IMR-90 (cell line): ENCODE measurements around the gene TP53TG5. TPM values are rescaled to one million over a fixed set of nuclear protein-coding genes. Genes with fewer than 3 reads are reported as not detected.

Experiments used
- ATAC-seq: fragments of 200-7000 bp; cut with Tn5 transposase; 2 replicates; pipeline ENCODE4 v1.9.1; 2020; ENCODE audit warnings: low read depth, mild to moderate bottlenecking, moderate library complexity
- BruUV-seq: library from RNA; stranded (reverse); fragments of 400-500 nt; replicated peaks from 2 replicates; lab custom pipeline; 2021; lab: Mats Ljungman, UMichigan
- CTCF ChIA-PET: fragments of 300-600 bp; formaldehyde crosslinking; extraction: SDS; loops from one replicate; lab custom pipeline; 2021; ENCODE audit warnings: antibody characterized with exemption; lab: Yijun Ruan, JAX
- POLR2A ChIA-PET: fragments of 300-600 bp; sonication (Branson Sonifier 250); formaldehyde crosslinking; loops from one replicate; lab custom pipeline; 2022; ENCODE audit warnings: antibody characterized with exemption; ENCODE audit not compliant: unreplicated experiment; lab: Charles Lee
- DNase-seq: peaks from one replicate; pipeline ENCODE4 v3.0.0; 2013
- H2AFZ ChIP-seq: replicated peaks from 2 replicates; pipeline ENCODE3; 2013; ENCODE audit warnings: low read length, mild to moderate bottlenecking; ENCODE audit not compliant: poor library complexity
- H2AK5ac ChIP-seq: 2 replicates; pipeline ENCODE4 v1.6.1; 2013; ENCODE audit warnings: low read depth, low read length, inconsistent platforms
- H2AK9ac ChIP-seq: replicated peaks from 2 replicates; pipeline ENCODE3; 2013; ENCODE audit warnings: mild to moderate bottlenecking, low read depth, low read length, moderate library complexity; ENCODE audit not compliant: poor library complexity
- H2BK120ac ChIP-seq: 2 replicates; pipeline ENCODE4 v1.6.1; 2013; ENCODE audit warnings: low read depth, low read length, inconsistent platforms
- H2BK15ac ChIP-seq: 3 replicates; pipeline ENCODE4 v1.6.1; 2013; ENCODE audit warnings: low read depth, low read length, inconsistent platforms
- H2BK20ac ChIP-seq: 2 replicates; pipeline ENCODE4 v1.6.1; 2013; ENCODE audit warnings: low read depth, mild to moderate bottlenecking, inconsistent platforms, low read length, moderate library complexity
- H2BK5ac ChIP-seq: 2 replicates; pipeline ENCODE4 v1.6.1; 2013; ENCODE audit warnings: mild to moderate bottlenecking, low read depth, low read length, inconsistent platforms; ENCODE audit not compliant: poor library complexity, severe bottlenecking
- H3K14ac ChIP-seq: replicated peaks from 2 replicates; pipeline ENCODE4 v1.6.1; 2013; ENCODE audit warnings: low read depth, low read length, inconsistent platforms
- H3K18ac ChIP-seq: 2 replicates; pipeline ENCODE4 v1.6.1; 2013; ENCODE audit warnings: low read depth, low read length, control low read depth
- H3K23ac ChIP-seq: 2 replicates; pipeline ENCODE4 v1.6.1; 2013; ENCODE audit warnings: low read depth, low read length, inconsistent platforms
- H3K27ac ChIP-seq: 2 replicates; pipeline ENCODE4 v1.5.1; 2013; ENCODE audit warnings: mild to moderate bottlenecking, control low read depth, low read length; ENCODE audit not compliant: insufficient read depth
- H3K27me3 ChIP-seq: 2 replicates; pipeline ENCODE4 v1.6.1; 2013; ENCODE audit warnings: low read length; ENCODE audit not compliant: control insufficient read depth, insufficient read depth
- H3K36me3 ChIP-seq: 2 replicates; pipeline ENCODE4 v1.6.1; 2013; ENCODE audit warnings: low read length, mixed read lengths; ENCODE audit not compliant: control insufficient read depth, insufficient read depth
- H3K4ac ChIP-seq: 2 replicates; pipeline ENCODE4 v1.6.1; 2013; ENCODE audit warnings: low read depth, low read length, inconsistent platforms
- H3K4me1 ChIP-seq: 2 replicates; pipeline ENCODE4 v1.6.1; 2013; ENCODE audit warnings: low read length, mixed read lengths; ENCODE audit not compliant: control insufficient read depth, insufficient read depth
- H3K4me2 ChIP-seq: 2 replicates; pipeline ENCODE4 v1.6.1; 2013; ENCODE audit warnings: low read depth, mild to moderate bottlenecking, control low read depth, low read length, moderate library complexity
- H3K4me3 ChIP-seq: 2 replicates; pipeline ENCODE4 v1.5.1; 2013; ENCODE audit warnings: low read depth, mild to moderate bottlenecking, control low read depth, low read length, moderate library complexity; ENCODE audit not compliant: insufficient read depth
- H3K56ac ChIP-seq: 2 replicates; pipeline ENCODE4 v1.6.1; 2013; ENCODE audit warnings: low read length, inconsistent platforms; ENCODE audit not compliant: insufficient read depth; ENCODE audit errors: extremely low read depth
- H3K79me1 ChIP-seq, 2 experiments: 2 replicates each; pipeline ENCODE4 v1.6.1; 2013; ENCODE audit warnings: low read length in 2 of 2, inconsistent platforms in 1 of 2, low read depth in 1 of 2
- H3K9ac ChIP-seq: 2 replicates; pipeline ENCODE4 v1.6.1; 2013; ENCODE audit warnings: low read depth, low read length, control low read depth
- H3K9me1 ChIP-seq: 2 replicates; pipeline ENCODE4 v1.6.1; 2013; ENCODE audit warnings: low read length, inconsistent platforms; ENCODE audit not compliant: insufficient read depth
- H3K9me3 ChIP-seq: 2 replicates; pipeline ENCODE4 v1.6.1; 2013; ENCODE audit warnings: low read length; ENCODE audit not compliant: control insufficient read depth, insufficient read depth
- H4K20me1 ChIP-seq: 2 replicates; pipeline ENCODE4 v1.6.1; 2013; ENCODE audit warnings: low read length, inconsistent platforms; ENCODE audit not compliant: insufficient read depth
- H4K5ac ChIP-seq: 2 replicates; pipeline ENCODE4 v1.6.1; 2013; ENCODE audit warnings: mild to moderate bottlenecking, low read depth, low read length, control low read depth
- H4K8ac ChIP-seq, 2 experiments: 2 replicates each; pipeline ENCODE4 v1.6.1; 2013; ENCODE audit warnings: low read depth in 2 of 2, low read length in 2 of 2, control low read depth in 1 of 2, inconsistent platforms in 1 of 2
- H4K91ac ChIP-seq: 2 replicates; pipeline ENCODE4 v1.6.1; 2013; ENCODE audit warnings: low read depth, low read length, inconsistent platforms; ENCODE audit not compliant: insufficient read depth
- CHD1 ChIP-seq: IDR thresholded peaks from 2 replicates; pipeline ENCODE4 v1.6.1; 2012; ENCODE audit warnings: low read depth, low read length, improper control_type of control experiment
- MXI1 ChIP-seq: IDR thresholded peaks from 2 replicates; pipeline ENCODE4 v1.6.1; 2012; ENCODE audit warnings: low read depth, mild to moderate bottlenecking, low read length, moderate library complexity, borderline replicate concordance
- WGBS, 2 experiments: methylation state at CpG; one replicate each; pipeline versions ENCODE4 v1.1.5 to v1.1.7; 2013; ENCODE audit warnings: missing lambda C conversion rate in 2 of 2; ENCODE audit not compliant: insufficient read length in 1 of 2; ENCODE audit errors: extremely low coverage in 2 of 2; 5-methylcytosine and 5-hydroxymethylcytosine counted together
- dilution Hi-C: fragments of 300-500 bp; cut with HindIII; formaldehyde crosslinking; loops from one replicate; pipeline ENCODE4 v1.14.3; 2018; ENCODE audit warnings: low sequenced_read_pairs; ENCODE audit not compliant: unreplicated experiment
- in situ Hi-C: fragments of 300-500 bp; cut with MboI; formaldehyde crosslinking; loops from 3 replicates; pipeline ENCODE4 v1.14.3; 2019; ENCODE audit warnings: low sequenced_read_pairs, inconsistent platforms, mixed read lengths
- intact Hi-C: fragments of 100-400 bp; cut with micrococcal nuclease; formaldehyde crosslinking; loops from 2 replicates; pipeline ENCODE4 v1.10.0; 2022
- polyA plus RNA-seq, 3 experiments: library from polyadenylated mRNA; depleted of rRNA; stranded (reverse); fragments of >200 nt; gene quantifications; 2 replicates each; pipeline ENCODE4 v1.2.3, GENCODE V29; 2012; ENCODE audit warnings: low replicate concordance in 1 of 3
- total RNA-seq: library from RNA; depleted of rRNA; stranded (reverse); fragments of >200 nt; gene quantifications from 2 replicates; pipeline ENCODE4 v1.2.3, GENCODE V29; 2012

The TP53TG5 gene
- total and polyA plus RNA-seq, 2 of the 4 experiments (the other 2 are of a cell fraction): not detected

DNA sequence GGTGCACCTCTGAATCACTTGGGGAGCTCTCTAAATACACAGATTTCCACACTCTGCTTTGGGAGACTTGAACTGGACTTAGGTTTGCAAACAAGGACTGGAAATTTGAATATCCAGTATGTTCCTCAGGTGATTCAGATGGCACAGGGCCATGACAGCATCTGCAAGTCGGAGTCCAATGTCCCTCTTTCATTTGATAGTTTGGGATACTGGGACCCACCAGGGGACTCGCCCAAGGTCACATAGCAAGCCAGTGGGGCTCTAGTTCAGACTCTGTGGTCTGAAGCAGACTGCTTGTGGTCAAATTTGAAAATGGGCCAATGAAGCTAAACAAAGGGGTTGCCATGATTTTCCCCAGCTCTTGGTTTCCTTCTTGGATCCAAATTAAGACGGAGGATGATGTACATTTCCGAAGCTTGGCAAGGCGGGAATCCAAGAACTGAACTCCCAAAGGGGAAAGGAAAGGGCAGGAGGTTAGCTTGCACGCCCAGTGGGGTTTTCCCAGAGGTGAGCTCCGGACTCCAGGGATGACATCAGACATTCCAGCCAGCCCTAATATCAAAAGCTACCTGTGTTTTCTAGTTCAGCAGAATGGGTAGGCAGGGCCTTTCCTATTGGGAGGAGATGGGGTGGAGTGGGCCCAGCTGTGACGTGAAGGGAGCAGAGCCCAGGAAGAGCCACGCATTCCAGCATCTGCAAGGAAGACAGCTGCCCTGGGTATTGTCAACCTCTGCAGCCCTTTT is 18.5 kb downstream of the TP53TG5 start:
- no peak overlapping the region for H3K18ac ChIP-seq
- BruUV-seq: no TSS peak
- DNase-seq (no peak), ATAC-seq (no peak)
- peaks cover 29% of the 10 kb centered on the region for H3K4me1 ChIP-seq
- H3K9me1 ChIP-seq: peaks cover 20% of the 10 kb centered on the region
- H2BK15ac ChIP-seq: peak overlapping the region; percentile 39; the same call in 2 of the 3 replicates
- peak overlapping the region; percentile 39; the same call in 1 of the 2 replicates for H3K4ac ChIP-seq
- TF ChIP-seq CHD1: no peak
- TF ChIP-seq MXI1: no peak
- no peaks in the 10 kb centered on the region for H3K36me3 ChIP-seq
- peak overlapping the region in 1 of 2 experiments; percentile 59; a peak in 1 of 4 replicates for H4K8ac ChIP-seq
- H4K20me1 ChIP-seq: peaks cover 5% of the 10 kb centered on the region; the same call in 1 of the 2 replicates
- peak overlapping the region; percentile 45; the same call in 1 of the 2 replicates for H2AK5ac ChIP-seq
- H2AFZ ChIP-seq: no peak overlapping the region
- peaks cover 9 to 20% of the 10 kb centered on the region in 2 experiments; a peak in 3 of 4 replicates for H3K79me1 ChIP-seq
- intact Hi-C loops (loop anchor here (5.0 kb wide), 1 partner anchor 58 kb away; the partner anchor contains the start of gene PIGT), dilution Hi-C loops (no loop called here), in situ Hi-C loops (loop anchor here (5.0 kb wide), 1 partner anchor 78 kb away; no protein-coding TSS in a partner anchor)
- H2BK5ac ChIP-seq: peak overlapping the region; percentile 30
- H3K14ac ChIP-seq: 0 out of 2 replicates have a peak overlapping the region, but pooled peaks have one; percentile 24
- no peak overlapping the region for H3K27ac ChIP-seq
- H3K4me3 ChIP-seq: no peak overlapping the region
- no peak overlapping the region for H4K5ac ChIP-seq
- H3K56ac ChIP-seq: no peak overlapping the region
- no peak overlapping the region for H2AK9ac ChIP-seq
- H4K91ac ChIP-seq: no peak overlapping the region; the same call in 1 of the 2 replicates
- H2BK120ac ChIP-seq: peak overlapping the region; percentile 68; the same call in 1 of the 2 replicates
- peak overlapping the region; percentile 31; the same call in 1 of the 2 replicates for H3K23ac ChIP-seq
- CTCF ChIA-PET: interaction anchor here (0.7 to 1.9 kb wide), 3 partner anchors 14 to 77 kb away, joined by 3 to 5 read pairs (median 4); no protein-coding TSS in a partner anchor
- peak overlapping the region; percentile 18; the same call in 1 of the 2 replicates for H2BK20ac ChIP-seq
- no peak overlapping the region for H3K4me2 ChIP-seq
- POLR2A ChIA-PET: no interaction called here
- no peaks in the 10 kb centered on the region for H3K9me3 ChIP-seq
- H3K27me3 ChIP-seq: no peaks in the 10 kb centered on the region
- no peak overlapping the region for H3K9ac ChIP-seq
- WGBS, 2 experiments: 84% methylated on average over 4 of the region's 9 CpGs; no CpG with 5 or more reads in 1 of the 2 experiments
